Activated naive CD4-positive, alpha-beta T cell treated with anti-CD3 and anti-CD28 coated beads, Interleukin-2, amount 50 U/mL, for 72 hours (primary cell): ENCODE results near the gene LAMB4. TPM values are rescaled to one million over a fixed set of nuclear protein-coding genes. Genes with fewer than 3 reads are reported as not detected.

Source experiments
- ATAC-seq, 2 donors: fragments of 150-1000 bp; cut with Tn5 transposase; 2 replicates each; pipeline ENCODE4 v1.10.0; 2021; ENCODE audit warnings: mild to moderate bottlenecking in 2 of 2, moderate library complexity in 2 of 2
- DNase-seq, 2 donors: peaks; one replicate each; pipeline ENCODE4 v3.0.0; 2021 to 2022; ENCODE audit warnings: low spot score in 2 of 2
- H3K27ac Mint-ChIP-seq, 2 donors: one replicate each; pipeline ENCODE4 v1.8.0; 2022; ENCODE audit warnings: mild to moderate bottlenecking in 2 of 2, mixed read lengths in 2 of 2
- H3K36me3 Mint-ChIP-seq, 2 donors: one replicate each; pipeline ENCODE4 v1.8.0; 2022; ENCODE audit warnings: mixed read lengths in 2 of 2
- H3K9me3 Mint-ChIP-seq, 2 donors: one replicate each; pipeline ENCODE4 v1.8.0; 2022; ENCODE audit warnings: mixed read lengths in 2 of 2
- total RNA-seq, 2 donors: library from RNA; stranded (reverse); gene quantifications; one replicate each; pipeline ENCODE4 v1.2.3, GENCODE V29; 2022

Gene LAMB4
- total RNA-seq, 2 donors from 2014 or later: not detected

- Mint-ChIP-seq H3K27ac (no peak overlapping the region), H3K36me3 (peaks cover 0 to 5% of the 10 kb centered on the region in 2 donors)
- no peak for ATAC-seq
Measured at GRCh38 chr7:107993891-107994291, 136.3 kb downstream of the LAMB4 start.

GRCh38 chr7:107989618-107990373 is 140.4 kb downstream of the LAMB4 start:
- ATAC-seq: no peak
- no peak overlapping the region for H3K27ac Mint-ChIP-seq

More at GRCh38 chr7:107993891-107994291, 136.3 kb downstream of the LAMB4 start:
- no peak for DNase-seq
- H3K9me3 Mint-ChIP-seq: peaks cover 0 to 3% of the 10 kb centered on the region in 2 donors

GRCh38 chr7:107982918-107983389 is 147.2 kb downstream of the LAMB4 start:
- no peak overlapping the region for H3K27ac Mint-ChIP-seq
- H3K36me3 Mint-ChIP-seq: no peaks in the 10 kb centered on the region
- no peak for ATAC-seq
- no peaks in the 10 kb centered on the region for H3K9me3 Mint-ChIP-seq
- no peak for DNase-seq

More at GRCh38 chr7:107989618-107990373, 140.4 kb downstream of the LAMB4 start:
- DNase-seq: no peak
- H3K36me3 Mint-ChIP-seq: peaks cover 0 to 5% of the 10 kb centered on the region in 2 donors
- H3K9me3 Mint-ChIP-seq: peaks cover 0 to 3% of the 10 kb centered on the region in 2 donors

GRCh38 chr7:107982042-107982840 is 147.9 kb downstream of the LAMB4 start:
- no peak overlapping the region for H3K27ac Mint-ChIP-seq
- no peaks in the 10 kb centered on the region for H3K36me3 Mint-ChIP-seq
- no peaks in the 10 kb centered on the region for H3K9me3 Mint-ChIP-seq
- ATAC-seq (no peak), DNase-seq (no peak)

GRCh38 chr7:107981466-107981865 is 148.7 kb downstream of the LAMB4 start:
- DNase-seq (no peak), ATAC-seq (no peak)
- Mint-ChIP-seq H3K27ac (no peak overlapping the region), H3K9me3 (no peaks in the 10 kb centered on the region), H3K36me3 (no peaks in the 10 kb centered on the region)

- H3K27ac Mint-ChIP-seq: no peak overlapping the region
Measured at GRCh38 chr7:107980671-107981190, 149.4 kb downstream of the LAMB4 start.

GRCh38 chr7:107980171-107980570 is 150.0 kb downstream of the LAMB4 start:
- ATAC-seq: no peak
- no peak for DNase-seq
- H3K36me3 Mint-ChIP-seq: no peaks in the 10 kb centered on the region
- no peak overlapping the region for H3K27ac Mint-ChIP-seq
- H3K9me3 Mint-ChIP-seq: no peaks in the 10 kb centered on the region

More at GRCh38 chr7:107980671-107981190, 149.4 kb downstream of the LAMB4 start:
- Mint-ChIP-seq H3K9me3 (no peaks in the 10 kb centered on the region), H3K36me3 (no peaks in the 10 kb centered on the region)
- no peak for DNase-seq
- ATAC-seq: no peak

- DNase-seq: no peak
- Mint-ChIP-seq H3K27ac (no peak overlapping the region), H3K36me3 (no peaks in the 10 kb centered on the region), H3K9me3 (no peaks in the 10 kb centered on the region)
- ATAC-seq: no peak
Measured at GRCh38 chr7:107978815-107979408, 151.2 kb downstream of the LAMB4 start.

- Mint-ChIP-seq H3K36me3 (no peaks in the 10 kb centered on the region), H3K27ac (no peak overlapping the region), H3K9me3 (no peaks in the 10 kb centered on the region)
- ATAC-seq (no peak), DNase-seq (no peak)
Measured at GRCh38 chr7:107977048-107977447, 153.1 kb downstream of the LAMB4 start.

GRCh38 chr7:107976620-107977019 is 153.5 kb downstream of the LAMB4 start:
- no peak for DNase-seq
- Mint-ChIP-seq H3K27ac (no peak overlapping the region), H3K36me3 (no peaks in the 10 kb centered on the region), H3K9me3 (no peaks in the 10 kb centered on the region)
- no peak for ATAC-seq

GRCh38 chr7:107975394-107976013 is 154.7 kb downstream of the LAMB4 start:
- Mint-ChIP-seq H3K9me3 (no peaks in the 10 kb centered on the region), H3K27ac (no peak overlapping the region), H3K36me3 (no peaks in the 10 kb centered on the region)
- no peak for ATAC-seq
- no peak for DNase-seq

GRCh38 chr7:107973861-107974260 is 156.3 kb downstream of the LAMB4 start:
- no peak for ATAC-seq
- Mint-ChIP-seq H3K27ac (no peak overlapping the region), H3K36me3 (no peaks in the 10 kb centered on the region), H3K9me3 (no peaks in the 10 kb centered on the region)
- DNase-seq: no peak

Other genes with a start within 250 kb of the LAMB4 start
- 10 to 100 TPM; 82.8 to 96.5 TPM for gene DLD, start 239.2 kb downstream of the LAMB4 start, total RNA-seq
- gene LAMB1, start 127.2 kb downstream of the LAMB4 start, total RNA-seq: under 1 TPM in 1 of 2 donors, not detected in 1; 0.27 TPM